Suprapubic skin (tissue), 4 donors: Measurements from ENCODE around the gene GATA3. TPM values are rescaled to one million over a fixed set of nuclear protein-coding genes. Genes with fewer than 3 reads are reported as not detected.

ENCODE experiments used
- DNase-seq, 2 donors: peaks; one replicate each; pipeline ENCODE4 v3.0.0-alpha.2; 2019; ENCODE audit warnings: low spot score in 2 of 2
- H3K27ac ChIP-seq: fragments of 200-600 bp; sonication (generic); one replicate; pipeline ENCODE4 v1.5.1; 2019
- H3K27me3 ChIP-seq: fragments of 200-600 bp; sonication (generic); one replicate; pipeline ENCODE4 v1.5.1; 2019
- H3K36me3 ChIP-seq: fragments of 200-600 bp; sonication (generic); one replicate; pipeline ENCODE4 v1.5.1; 2019
- H3K4me1 ChIP-seq: fragments of 200-600 bp; sonication (generic); one replicate; pipeline ENCODE4 v1.5.1; 2019
- H3K4me3 ChIP-seq: fragments of 200-600 bp; sonication (generic); one replicate; pipeline ENCODE4 v1.5.1; 2019; ENCODE audit warnings: mild to moderate bottlenecking
- H3K9me3 ChIP-seq: fragments of 200-600 bp; sonication (generic); one replicate; pipeline ENCODE4 v1.5.1; 2019
- CTCF ChIP-seq, 2 donors: fragments of 200-600 bp in 1 of 2; fragments of 450-650 bp in 1 of 2; sonication (generic) in 1 of 2; IDR thresholded peaks; one replicate each; pipeline ENCODE4 v1.5.1; 2016 to 2019; ENCODE audit warnings: antibody characterized with exemption in 2 of 2, mild to moderate bottlenecking in 1 of 2, moderate library complexity in 1 of 2
- EP300 ChIP-seq: sonication (generic); formaldehyde crosslinking; IDR thresholded peaks from one replicate; pipeline ENCODE4 v1.6.1; 2017; ENCODE audit warnings: antibody characterized with exemption
- POLR2A ChIP-seq, 2 donors: fragments of 450-650 bp; IDR thresholded peaks; one replicate each; pipeline ENCODE4 v1.6.1; 2017; ENCODE audit warnings: antibody characterized with exemption in 2 of 2, mild to moderate bottlenecking in 2 of 2, moderate library complexity in 2 of 2
- POLR2AphosphoS5 ChIP-seq, 3 donors: sonication (generic); formaldehyde crosslinking; IDR thresholded peaks; one replicate each; pipeline ENCODE4 v1.6.1; 2017; ENCODE audit warnings: antibody characterized with exemption in 3 of 3
- WGBS: methylation state at CpG from one replicate; pipeline ENCODE4 v1.1.5; 2018; 5-methylcytosine and 5-hydroxymethylcytosine counted together
- total RNA-seq, 4 donors: library from RNA; depleted of rRNA; stranded (reverse); fragments of >200 nt; gene quantifications; one replicate each; pipeline ENCODE4 v1.1.0, GENCODE V29; 2016

The GATA3 gene
- total RNA-seq, 4 donors from 2014 or later, result 91.0 to 241 (median 164) TPM

DNA sequence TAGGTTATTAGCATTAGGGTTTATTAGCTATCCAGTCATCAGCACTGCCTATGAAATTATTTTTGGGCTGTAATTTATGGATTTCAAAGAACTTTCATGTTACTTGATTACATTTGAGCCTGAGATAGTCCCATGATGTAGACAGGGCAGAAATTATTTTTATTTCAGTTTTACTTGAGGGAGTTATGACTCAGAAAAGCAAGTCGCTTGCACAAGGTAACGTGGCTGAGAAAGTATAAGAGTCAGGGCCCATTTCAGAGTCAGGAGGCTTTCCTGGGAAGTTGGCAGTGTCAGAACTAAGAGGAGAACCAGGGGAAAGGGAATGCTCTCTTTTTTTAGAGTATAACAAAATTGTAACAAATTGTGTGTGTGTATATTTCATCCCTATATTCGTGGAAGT lies 16.5 kb downstream of the GATA3 start:
- TF ChIP-seq POLR2AphosphoS5 (IDR thresholded peaks at IDR 0.05) (no peak), POLR2A (IDR thresholded peaks at IDR 0.05) (no peak)
- no peak overlapping the region for H3K27ac ChIP-seq
- H3K4me1 ChIP-seq, result peaks cover 22% of the 10 kb centered on the region
- no peak overlapping the region for H3K4me3 ChIP-seq
- peaks cover 27% of the 10 kb centered on the region for H3K36me3 ChIP-seq
- 61% methylated on average over 3 of the region's 3 CpGs for WGBS
- no peak for DNase-seq
- peaks cover 7% of the 10 kb centered on the region for H3K27me3 ChIP-seq
- H3K9me3 ChIP-seq, result no peaks in the 10 kb centered on the region

DNA sequence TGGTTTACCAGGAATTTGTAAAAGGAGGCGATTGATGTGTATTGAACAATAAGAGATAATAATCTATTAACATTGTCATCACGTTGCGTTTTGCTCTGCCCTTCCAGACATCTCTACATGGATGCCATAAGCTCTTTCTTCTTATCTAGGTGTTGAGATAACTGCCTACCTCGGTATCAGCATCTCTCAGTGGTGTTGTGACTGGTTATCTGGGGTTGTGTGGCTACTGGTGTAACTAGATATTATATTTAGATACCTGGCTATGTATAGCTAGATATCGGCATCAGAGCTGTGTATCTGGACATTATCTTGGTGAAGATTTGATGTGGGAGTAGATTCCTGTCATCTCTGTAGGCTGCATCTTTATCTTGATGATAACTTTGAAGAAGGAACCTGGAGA lies 17.2 kb downstream of the GATA3 start:
- DNase-seq, result no peak
- H3K27me3 ChIP-seq, result peaks cover 7% of the 10 kb centered on the region
- H3K27ac ChIP-seq, result no peak overlapping the region
- no peaks in the 10 kb centered on the region for H3K9me3 ChIP-seq
- no peak overlapping the region for H3K4me3 ChIP-seq
- TF ChIP-seq POLR2AphosphoS5 (IDR thresholded peaks at IDR 0.05), result no peak
- no peak for TF ChIP-seq POLR2A (IDR thresholded peaks at IDR 0.05)
- 76% methylated on average over 5 of the region's 5 CpGs for WGBS
- H3K36me3 ChIP-seq, result peaks cover 27% of the 10 kb centered on the region
- peaks cover 19% of the 10 kb centered on the region for H3K4me1 ChIP-seq

GRCh38 chr10:8072211-8072610 lies 17.7 kb downstream of the GATA3 start:
- Histone ChIP-seq H3K36me3 (peaks cover 27% of the 10 kb centered on the region), H3K4me3 (no peak overlapping the region), H3K9me3 (no peaks in the 10 kb centered on the region), H3K27ac (no peak overlapping the region), H3K27me3 (peaks cover 7% of the 10 kb centered on the region), H3K4me1 (peaks cover 19% of the 10 kb centered on the region)
- no peak for DNase-seq
- TF ChIP-seq POLR2AphosphoS5 (IDR thresholded peaks at IDR 0.05) (no peak), CTCF (IDR thresholded peaks at IDR 0.05) (no peak), POLR2A (IDR thresholded peaks at IDR 0.05) (no peak), EP300 (no peak)
- WGBS, result 43% methylated on average over 4 of the region's 4 CpGs

DNA sequence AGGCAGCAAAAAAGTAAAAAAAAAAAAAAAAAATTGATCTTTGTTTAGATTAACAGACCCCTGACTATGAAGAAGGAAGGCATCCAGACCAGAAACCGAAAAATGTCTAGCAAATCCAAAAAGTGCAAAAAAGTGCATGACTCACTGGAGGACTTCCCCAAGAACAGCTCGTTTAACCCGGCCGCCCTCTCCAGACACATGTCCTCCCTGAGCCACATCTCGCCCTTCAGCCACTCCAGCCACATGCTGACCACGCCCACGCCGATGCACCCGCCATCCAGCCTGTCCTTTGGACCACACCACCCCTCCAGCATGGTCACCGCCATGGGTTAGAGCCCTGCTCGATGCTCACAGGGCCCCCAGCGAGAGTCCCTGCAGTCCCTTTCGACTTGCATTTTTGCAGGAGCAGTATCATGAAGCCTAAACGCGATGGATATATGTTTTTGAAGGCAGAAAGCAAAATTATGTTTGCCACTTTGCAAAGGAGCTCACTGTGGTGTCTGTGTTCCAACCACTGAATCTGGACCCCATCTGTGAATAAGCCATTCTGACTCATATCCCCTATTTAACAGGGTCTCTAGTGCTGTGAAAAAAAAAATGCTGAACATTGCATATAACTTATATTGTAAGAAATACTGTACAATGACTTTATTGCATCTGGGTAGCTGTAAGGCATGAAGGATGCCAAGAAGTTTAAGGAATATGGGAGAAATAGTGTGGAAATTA lies 19.4 kb downstream of the GATA3 start:
- Histone ChIP-seq H3K9me3 (no peaks in the 10 kb centered on the region), H3K4me1 (peaks cover 19% of the 10 kb centered on the region), H3K27ac (no peak overlapping the region), H3K36me3 (peaks cover 24% of the 10 kb centered on the region), H3K27me3 (peaks cover 7% of the 10 kb centered on the region), H3K4me3 (no peak overlapping the region)
- no peak for TF ChIP-seq EP300
- no peak for TF ChIP-seq POLR2A (IDR thresholded peaks at IDR 0.05)
- TF ChIP-seq CTCF (IDR thresholded peaks at IDR 0.05), result no peak
- TF ChIP-seq POLR2AphosphoS5 (IDR thresholded peaks at IDR 0.05), result no peak
- WGBS, result 74% methylated on average over 15 of the region's 15 CpGs
- DNase-seq, result peak in 1 of 2 donors; percentile 57

DNA sequence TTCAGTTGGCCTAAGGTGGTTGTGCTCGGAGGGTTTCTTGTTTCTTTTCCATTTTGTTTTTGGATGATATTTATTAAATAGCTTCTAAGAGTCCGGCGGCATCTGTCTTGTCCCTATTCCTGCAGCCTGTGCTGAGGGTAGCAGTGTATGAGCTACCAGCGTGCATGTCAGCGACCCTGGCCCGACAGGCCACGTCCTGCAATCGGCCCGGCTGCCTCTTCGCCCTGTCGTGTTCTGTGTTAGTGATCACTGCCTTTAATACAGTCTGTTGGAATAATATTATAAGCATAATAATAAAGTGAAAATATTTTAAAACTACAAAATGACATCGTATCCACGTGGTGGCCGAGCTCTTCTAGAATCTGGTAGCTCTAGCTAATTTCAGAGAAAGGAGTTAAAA lies 20.4 kb downstream of the GATA3 start:
- Histone ChIP-seq H3K27ac (no peak overlapping the region), H3K36me3 (peaks cover 15% of the 10 kb centered on the region), H3K4me3 (no peak overlapping the region), H3K9me3 (no peaks in the 10 kb centered on the region), H3K27me3 (peaks cover 7% of the 10 kb centered on the region), H3K4me1 (peaks cover 12% of the 10 kb centered on the region)
- TF ChIP-seq CTCF (IDR thresholded peaks at IDR 0.05), result no peak
- no peak for TF ChIP-seq POLR2AphosphoS5 (IDR thresholded peaks at IDR 0.05)
- TF ChIP-seq EP300, result no peak
- DNase-seq, result no peak
- WGBS, result 91% methylated on average over 14 of the region's 14 CpGs

GRCh38 chr10:8075282-8076260 lies 21.1 kb downstream of the GATA3 start:
- Histone ChIP-seq H3K4me1 (peaks cover 6% of the 10 kb centered on the region), H3K9me3 (no peaks in the 10 kb centered on the region), H3K36me3 (peaks cover 15% of the 10 kb centered on the region), H3K27ac (no peak overlapping the region), H3K4me3 (no peak overlapping the region), H3K27me3 (peaks cover 7% of the 10 kb centered on the region)
- WGBS, result 58% methylated on average over 19 of the region's 19 CpGs
- no peak for DNase-seq
- TF ChIP-seq EP300, result no peak
- TF ChIP-seq POLR2AphosphoS5 (IDR thresholded peaks at IDR 0.05), result no peak
- TF ChIP-seq POLR2A (IDR thresholded peaks at IDR 0.05), result no peak
- TF ChIP-seq CTCF (IDR thresholded peaks at IDR 0.05), result no peak
